ENCODE data around the gene PDZD4.

The PDZD4 gene

GRCh38 chrX:153777261-153778090 is 52.9 kb downstream of the PDZD4 start:
- no peak for TF ChIP-seq CTCF (IDR thresholded peaks at IDR 0.05; ENCODE audit: control insufficient read depth, insufficient read depth, low read depth, low read length, missing control alignments)
- DNase-seq (ENCODE audit: low read depth): no peak
- no peak overlapping the region for H3K4me3 ChIP-seq (ENCODE audit: control insufficient read depth, low read depth, low read length)

GRCh38 chrX:153776611-153777045 is 53.7 kb downstream of the PDZD4 start:
- no peak overlapping the region for H3K4me3 ChIP-seq (ENCODE audit: control insufficient read depth, low read depth, low read length)
- DNase-seq (ENCODE audit: low read depth): no peak
- TF ChIP-seq CTCF (IDR thresholded peaks at IDR 0.05; ENCODE audit: control insufficient read depth, insufficient read depth, low read depth, low read length, missing control alignments): no peak

- DNase-seq (ENCODE audit: low read depth): no peak
- H3K4me3 ChIP-seq (ENCODE audit: control insufficient read depth, low read depth, low read length): no peak overlapping the region
- TF ChIP-seq CTCF (IDR thresholded peaks at IDR 0.05; ENCODE audit: control insufficient read depth, insufficient read depth, low read depth, low read length, missing control alignments): no peak
These were observed 54.2 kb downstream of the PDZD4 start for GRCh38 chrX:153776120-153776599.

- no peak for TF ChIP-seq CTCF (IDR thresholded peaks at IDR 0.05; ENCODE audit: control insufficient read depth, insufficient read depth, low read depth, low read length, missing control alignments)
- DNase-seq (ENCODE audit: low read depth): no peak
- no peak overlapping the region for H3K4me3 ChIP-seq (ENCODE audit: control insufficient read depth, low read depth, low read length)
These were observed 54.8 kb downstream of the PDZD4 start for GRCh38 chrX:153775293-153776119.

GRCh38 chrX:153774576-153775292 is 55.6 kb downstream of the PDZD4 start:
- no peak overlapping the region for H3K4me3 ChIP-seq (ENCODE audit: control insufficient read depth, low read depth, low read length)
- no peak for TF ChIP-seq CTCF (IDR thresholded peaks at IDR 0.05; ENCODE audit: control insufficient read depth, insufficient read depth, low read depth, low read length, missing control alignments)
- no peak for DNase-seq (ENCODE audit: low read depth)

Measured in AG09309 (cell line).